OCI-LY7 (cell line): ENCODE data around the gene CPNE2.

ENCODE experiments used
- EZH2phosphoT487 ChIP-seq: fragments of 200-600 bp; sonication (generic); IDR thresholded peaks from 2 replicates; pipeline ENCODE4 v1.6.1; 2018; ENCODE audit warnings: low read depth, borderline replicate concordance, mild to moderate bottlenecking, mixed run types, antibody characterized with exemption, low read length, moderate library complexity, mixed read lengths
- TF ChIP-seq, protein P1 (sequence below): fragments of 200-600 bp; sonication (generic); conservative IDR thresholded peaks from 2 replicates; pipeline ENCODE4 v1.5.1; 2014; ENCODE audit warnings: mild to moderate bottlenecking, antibody characterized with exemption, low read length, moderate library complexity, mixed read lengths

DNA sequence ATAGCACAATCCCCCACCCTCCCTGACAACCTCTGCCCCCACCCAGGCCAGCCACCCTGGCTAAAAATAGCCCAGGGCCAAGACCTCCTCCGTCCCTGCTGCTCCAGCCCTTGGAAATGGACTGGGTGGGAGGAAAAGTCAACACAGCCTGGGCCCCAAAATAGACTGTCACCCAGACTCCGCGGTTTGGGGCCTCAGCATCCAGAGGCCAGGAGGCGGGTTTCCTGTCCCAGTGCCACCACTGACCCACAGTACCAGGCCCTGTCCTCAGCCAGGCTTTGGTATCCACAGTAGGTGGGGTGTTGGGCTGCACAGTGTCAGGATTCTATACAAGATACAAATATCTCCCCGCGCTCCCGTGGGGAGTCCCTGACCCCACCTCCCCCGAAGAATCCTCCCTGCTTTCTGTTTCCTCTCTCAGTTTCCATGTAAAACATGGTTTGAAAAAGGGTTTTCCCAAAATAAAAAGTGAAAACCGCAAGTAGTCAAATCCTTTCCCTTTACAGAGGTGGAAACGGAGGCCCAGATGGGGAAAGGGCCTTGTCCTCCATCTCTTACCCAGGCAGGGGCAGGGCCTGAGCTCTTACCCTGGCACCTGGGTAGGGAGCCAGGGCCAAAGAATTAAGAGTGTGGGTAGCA lies 20.1 kb downstream of the CPNE2 start:
- TF ChIP-seq EZH2phosphoT487 = no peak
- TF ChIP-seq, protein P1, sequence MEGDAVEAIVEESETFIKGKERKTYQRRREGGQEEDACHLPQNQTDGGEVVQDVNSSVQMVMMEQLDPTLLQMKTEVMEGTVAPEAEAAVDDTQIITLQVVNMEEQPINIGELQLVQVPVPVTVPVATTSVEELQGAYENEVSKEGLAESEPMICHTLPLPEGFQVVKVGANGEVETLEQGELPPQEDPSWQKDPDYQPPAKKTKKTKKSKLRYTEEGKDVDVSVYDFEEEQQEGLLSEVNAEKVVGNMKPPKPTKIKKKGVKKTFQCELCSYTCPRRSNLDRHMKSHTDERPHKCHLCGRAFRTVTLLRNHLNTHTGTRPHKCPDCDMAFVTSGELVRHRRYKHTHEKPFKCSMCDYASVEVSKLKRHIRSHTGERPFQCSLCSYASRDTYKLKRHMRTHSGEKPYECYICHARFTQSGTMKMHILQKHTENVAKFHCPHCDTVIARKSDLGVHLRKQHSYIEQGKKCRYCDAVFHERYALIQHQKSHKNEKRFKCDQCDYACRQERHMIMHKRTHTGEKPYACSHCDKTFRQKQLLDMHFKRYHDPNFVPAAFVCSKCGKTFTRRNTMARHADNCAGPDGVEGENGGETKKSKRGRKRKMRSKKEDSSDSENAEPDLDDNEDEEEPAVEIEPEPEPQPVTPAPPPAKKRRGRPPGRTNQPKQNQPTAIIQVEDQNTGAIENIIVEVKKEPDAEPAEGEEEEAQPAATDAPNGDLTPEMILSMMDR = no peak
